Naive thymus-derived CD8-positive, alpha-beta T cell (primary cell): Measurements from ENCODE around the gene PKIB. TPM values are rescaled to one million over a fixed set of nuclear protein-coding genes. Genes with fewer than 3 reads are reported as not detected.
"Not testable (repeated sequence)": the region's sequence is repeated elsewhere in the genome, so short reads cannot be mapped to it uniquely, and the experiment has no call there.

ENCODE experiments used
- ATAC-seq, 2 donors: fragments of 150-1000 bp; cut with Tn5 transposase in 1 of 2; sonication (Bioruptor Pico), chemical (Tn5 transposase) in 1 of 2; 1 replicate in 1 of 2; 2 replicates in 1 of 2; pipeline ENCODE4 v1.10.0; 2021; ENCODE audit warnings: mild to moderate bottlenecking in 2 of 2, moderate library complexity in 2 of 2
- POLR2A ChIA-PET: fragments of 350-600 bp; sonication (Branson Sonifier 250); formaldehyde crosslinking; loops from one replicate; lab custom pipeline; 2021; ENCODE audit warnings: antibody characterized with exemption; lab: Charles Lee
- DNase-seq, 10 donors: peaks; one replicate each; pipeline versions ENCODE4 v3.0.0 to v3.0.0-alpha.2; 2020 to 2022
- H3K27ac Mint-ChIP-seq, 10 donors: one replicate each; pipeline ENCODE4 v1.8.0; 2020 to 2022; ENCODE audit warnings: mild to moderate bottlenecking in 10 of 10, mixed read lengths in 10 of 10, moderate library complexity in 4 of 10, inconsistent platforms in 1 of 10
- H3K27me3 Mint-ChIP-seq, 5 donors: one replicate each; pipeline ENCODE4 v1.8.0; 2021 to 2022; ENCODE audit warnings: mixed read lengths in 5 of 5
- H3K36me3 Mint-ChIP-seq, 3 donors: one replicate each; pipeline ENCODE4 v1.8.0; 2020 to 2022; ENCODE audit warnings: mixed read lengths in 3 of 3, mild to moderate bottlenecking in 2 of 3, inconsistent platforms in 1 of 3
- H3K4me1 Mint-ChIP-seq, 4 donors: one replicate each; pipeline ENCODE4 v1.8.0; 2021 to 2022; ENCODE audit warnings: mixed read lengths in 4 of 4
- H3K4me3 Mint-ChIP-seq, 10 donors: one replicate each; pipeline ENCODE4 v1.8.0; 2020 to 2022; ENCODE audit warnings: mild to moderate bottlenecking in 10 of 10, mixed read lengths in 10 of 10, moderate library complexity in 6 of 10, inconsistent platforms in 1 of 10
- H3K9me3 Mint-ChIP-seq, 9 donors: one replicate each; pipeline ENCODE4 v1.8.0; 2020 to 2022; ENCODE audit warnings: mixed read lengths in 9 of 9, mild to moderate bottlenecking in 3 of 9, inconsistent platforms in 1 of 9, moderate library complexity in 1 of 9
- polyA plus RNA-seq, 3 donors: library from polyadenylated mRNA; unstranded; fragments of 300-500 nt; fragmentation: Illumina TruSeq; gene quantifications; one replicate each; pipeline ENCODE4 v1.2.3, GENCODE V29; 2021
- total RNA-seq, 8 experiments: library from RNA in 2 of 8; stranded (reverse) in 2 of 8; gene quantifications; one replicate each; pipeline ENCODE4 v1.2.3 and lab custom pipeline; 2021 to 2026

PKIB gene
- total and polyA plus RNA-seq, 5 experiments from 2014 or later, result 0.45 to 0.82 (median 0.75) TPM

DNA sequence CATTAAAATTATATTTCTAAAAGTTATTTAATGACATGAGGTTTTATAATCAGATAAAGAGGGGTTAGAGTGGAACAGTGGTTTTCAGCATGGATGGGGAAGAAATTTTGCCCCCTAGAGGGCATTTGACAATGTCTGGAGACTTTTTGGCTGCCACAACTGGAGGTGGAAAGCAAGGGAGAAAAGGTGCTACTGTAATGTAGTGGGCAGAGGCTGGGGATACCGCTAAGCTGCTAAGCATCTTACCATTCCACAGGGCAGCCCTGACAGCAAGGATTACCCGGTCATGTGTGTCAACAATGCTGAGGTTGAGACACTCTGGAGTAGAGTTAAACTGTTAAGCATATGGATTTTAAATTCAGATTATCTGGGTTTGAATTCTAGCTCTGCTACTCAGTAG, 116.4 kb downstream of the PKIB start:
- POLR2A ChIA-PET, result no interaction called here
- H3K4me3 Mint-ChIP-seq, result no peak overlapping the region
- H3K36me3 Mint-ChIP-seq, result no peaks in the 10 kb centered on the region
- peaks cover 0 to 5% (median 4%) of the 10 kb centered on the region in 5 donors for H3K27me3 Mint-ChIP-seq
- H3K27ac Mint-ChIP-seq, result no peak overlapping the region
- DNase-seq, result no peak
- no peaks in the 10 kb centered on the region for H3K4me1 Mint-ChIP-seq
- no peaks in the 10 kb centered on the region for H3K9me3 Mint-ChIP-seq
- no peak for ATAC-seq

DNA sequence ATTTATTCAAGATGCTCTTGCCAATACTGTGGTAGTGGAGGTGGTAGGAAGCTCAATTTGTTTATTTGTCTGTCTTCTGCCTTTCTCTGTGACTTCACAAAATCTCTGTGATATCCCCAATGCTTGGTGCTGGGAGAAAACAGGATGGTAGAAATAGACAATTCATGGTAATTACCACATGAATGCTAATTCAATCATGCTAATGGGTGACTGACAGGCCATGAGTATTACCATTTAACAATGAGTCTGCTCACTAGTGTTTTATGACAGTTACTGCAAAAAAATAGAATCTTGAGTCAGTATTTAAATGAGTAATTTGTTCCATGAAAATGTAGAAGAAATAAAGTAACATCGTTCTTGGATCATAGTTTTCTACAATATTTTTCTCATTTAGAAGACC, 117.0 kb downstream of the PKIB start:
- no peak for DNase-seq
- H3K4me1 Mint-ChIP-seq, result no peaks in the 10 kb centered on the region
- H3K9me3 Mint-ChIP-seq, result no peaks in the 10 kb centered on the region
- H3K4me3 Mint-ChIP-seq, result no peak overlapping the region
- POLR2A ChIA-PET, result no interaction called here
- no peaks in the 10 kb centered on the region for H3K36me3 Mint-ChIP-seq
- H3K27me3 Mint-ChIP-seq, result peaks cover 0 to 5% (median 4%) of the 10 kb centered on the region in 5 donors
- no peak for ATAC-seq
- no peak overlapping the region for H3K27ac Mint-ChIP-seq

DNA sequence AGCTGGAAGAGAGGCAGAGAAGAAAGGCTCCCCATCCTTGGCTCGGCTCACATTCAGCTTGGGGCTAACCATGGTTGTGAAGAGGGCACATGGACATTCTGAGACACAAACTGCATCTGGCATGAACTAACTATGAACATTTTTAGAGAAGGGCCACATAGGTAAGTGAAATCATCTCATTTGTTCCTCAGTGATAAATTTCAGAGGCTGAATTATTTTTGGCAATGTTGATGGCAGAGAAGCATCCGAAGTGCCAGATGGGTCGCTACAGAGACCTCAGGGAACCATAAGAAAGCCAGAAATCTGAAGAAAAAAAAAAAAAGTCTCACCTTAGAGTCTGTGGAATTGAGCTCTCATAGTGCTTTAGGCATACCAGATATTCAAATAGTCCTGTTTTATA, 120.1 kb downstream of the PKIB start:
- no peak for ATAC-seq
- no peaks in the 10 kb centered on the region for H3K36me3 Mint-ChIP-seq
- H3K4me3 Mint-ChIP-seq, result no peak overlapping the region
- peaks cover 0 to 13% (median 7%) of the 10 kb centered on the region in 5 donors for H3K27me3 Mint-ChIP-seq
- no peak for DNase-seq
- H3K27ac Mint-ChIP-seq, result no peak overlapping the region
- H3K9me3 Mint-ChIP-seq, result no peaks in the 10 kb centered on the region
- no peaks in the 10 kb centered on the region for H3K4me1 Mint-ChIP-seq
- POLR2A ChIA-PET, result no interaction called here

DNA sequence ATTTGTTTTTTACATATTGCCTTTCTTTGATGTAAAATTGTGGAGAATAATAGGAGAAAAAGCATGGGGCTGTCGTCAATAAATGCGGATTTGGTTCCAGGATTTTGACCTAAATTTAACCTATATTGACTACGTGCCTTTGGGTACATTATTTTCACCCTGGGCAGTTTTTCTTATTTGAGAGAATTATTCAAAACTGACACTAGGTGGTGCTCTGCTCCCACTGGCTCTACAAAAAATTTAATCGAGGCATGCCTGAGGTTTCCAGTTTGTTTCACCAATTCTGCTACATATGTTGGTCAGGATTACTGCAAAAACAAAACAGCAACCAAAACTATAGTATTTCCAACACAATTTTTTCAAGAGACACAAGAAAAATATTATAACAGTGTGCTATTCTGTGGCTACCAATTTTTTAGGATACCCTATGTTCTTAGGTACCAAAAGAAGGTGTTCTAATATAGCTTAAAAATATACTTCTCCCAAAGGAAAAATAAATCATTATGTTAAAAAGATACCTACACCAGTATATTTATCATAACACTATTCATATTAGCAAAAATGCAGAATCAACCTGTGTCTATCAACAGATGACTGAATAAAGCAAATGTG, 120.7 kb downstream of the PKIB start:
- Mint-ChIP-seq H3K4me3 (no peak overlapping the region), H3K4me1 (no peaks in the 10 kb centered on the region), H3K27me3 (peaks cover 0 to 13% (median 7%) of the 10 kb centered on the region in 5 donors), H3K27ac (no peak overlapping the region), H3K9me3 (no peaks in the 10 kb centered on the region), H3K36me3 (no peaks in the 10 kb centered on the region)
- DNase-seq (peak in 3 of 10 donors; percentile 26 to 47 (median 47)), ATAC-seq (no peak)
- POLR2A ChIA-PET, result no interaction called here

DNA sequence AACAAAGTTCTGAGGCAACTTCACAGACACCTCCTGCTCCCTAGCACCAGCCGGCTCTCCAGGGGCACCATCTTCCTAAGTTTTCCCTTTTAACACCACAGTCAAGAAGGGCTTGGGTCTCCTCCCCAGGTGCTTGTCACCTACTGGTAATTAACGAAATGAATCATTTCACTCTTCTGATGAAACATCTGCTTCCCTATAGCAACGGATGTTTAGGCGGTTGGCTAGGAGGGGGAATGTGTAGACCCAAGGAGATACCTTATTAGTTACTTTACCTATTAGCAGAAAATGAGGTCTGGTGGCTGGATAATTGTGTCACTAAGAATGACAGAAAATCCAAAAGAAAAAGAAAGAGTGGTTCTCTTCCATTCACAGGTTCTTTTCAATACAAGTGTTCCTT, 123.1 kb downstream of the PKIB start:
- DNase-seq (no peak), ATAC-seq (no peak)
- no peaks in the 10 kb centered on the region for H3K9me3 Mint-ChIP-seq
- H3K36me3 Mint-ChIP-seq, result no peaks in the 10 kb centered on the region
- POLR2A ChIA-PET, result no interaction called here
- no peak overlapping the region for H3K27ac Mint-ChIP-seq
- no peak overlapping the region for H3K4me3 Mint-ChIP-seq
- H3K4me1 Mint-ChIP-seq, result no peaks in the 10 kb centered on the region
- H3K27me3 Mint-ChIP-seq, result peaks cover 0 to 13% (median 5%) of the 10 kb centered on the region in 5 donors

DNA sequence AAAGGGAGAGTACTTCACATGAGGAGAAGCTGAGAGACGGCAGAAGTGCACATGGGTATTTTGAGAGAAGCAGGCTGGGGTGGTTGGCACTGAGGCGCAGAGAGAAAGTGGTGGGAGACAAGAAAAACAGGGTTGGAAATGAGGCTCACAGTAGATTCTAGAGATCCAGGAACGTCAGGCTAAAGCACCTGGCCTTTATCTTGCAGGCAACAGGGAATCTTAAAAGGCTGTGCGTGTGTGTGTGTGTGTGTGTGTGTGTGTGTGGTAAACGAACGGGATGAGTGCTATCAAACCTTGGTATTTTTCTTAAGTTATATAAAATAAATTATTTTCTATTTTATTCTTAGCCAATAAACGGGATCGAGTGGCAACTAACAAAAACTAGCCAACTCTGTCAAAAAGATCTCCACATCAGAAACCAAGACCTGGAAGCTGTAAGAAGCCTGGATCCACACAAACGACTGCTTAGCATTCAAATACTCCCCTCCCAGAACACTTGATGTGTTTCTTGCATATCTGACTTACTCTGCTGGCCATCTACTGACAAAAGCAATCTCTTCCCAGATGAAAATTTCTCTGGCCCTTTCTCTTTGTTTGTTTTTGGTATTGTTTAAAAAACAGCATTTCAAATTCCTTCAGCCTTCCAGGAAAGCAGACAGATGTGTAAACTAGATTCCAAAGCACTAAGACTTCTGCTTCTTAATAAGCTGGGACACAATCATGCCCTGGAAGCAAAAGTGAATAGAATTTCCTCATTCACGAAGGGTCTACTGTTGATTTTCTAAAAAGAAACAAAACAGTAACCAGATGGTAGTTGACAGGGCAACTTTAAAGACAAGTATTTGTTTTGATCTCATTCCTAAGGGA, 124.6 kb downstream of the PKIB start:
- ATAC-seq (no peak), DNase-seq (no peak)
- Mint-ChIP-seq H3K27me3 (peaks cover 0 to 13% (median 5%) of the 10 kb centered on the region in 5 donors), H3K4me3 (no peak overlapping the region), H3K4me1 (no peaks in the 10 kb centered on the region), H3K36me3 (no peaks in the 10 kb centered on the region), H3K27ac (no peak overlapping the region), H3K9me3 (no peaks in the 10 kb centered on the region)
- POLR2A ChIA-PET, result no interaction called here

DNA sequence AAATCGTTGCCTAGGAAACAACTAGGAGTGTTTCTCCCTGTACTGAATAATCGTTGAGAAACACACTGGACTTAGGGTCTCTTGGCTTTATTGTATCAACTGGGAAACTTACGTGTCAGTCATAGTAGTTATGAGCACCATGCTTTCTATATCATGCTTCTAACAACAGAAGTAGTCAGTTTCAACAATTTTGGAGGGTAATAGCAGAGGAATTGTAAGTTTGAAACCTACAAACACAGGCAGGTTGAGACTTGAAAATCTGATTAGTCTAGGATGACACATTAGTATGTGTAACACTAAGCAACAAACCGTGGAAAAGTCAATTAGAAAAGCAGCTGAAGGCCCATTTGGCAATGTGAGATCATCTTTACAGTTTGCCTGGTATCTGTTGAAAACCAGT, 125.4 kb downstream of the PKIB start:
- ATAC-seq (no peak), DNase-seq (no peak)
- peaks cover 0 to 8% (median 5%) of the 10 kb centered on the region in 5 donors for H3K27me3 Mint-ChIP-seq
- no peak overlapping the region for H3K27ac Mint-ChIP-seq
- H3K36me3 Mint-ChIP-seq, result no peaks in the 10 kb centered on the region
- POLR2A ChIA-PET, result no interaction called here
- H3K9me3 Mint-ChIP-seq, result no peaks in the 10 kb centered on the region
- H3K4me3 Mint-ChIP-seq, result no peak overlapping the region
- no peaks in the 10 kb centered on the region for H3K4me1 Mint-ChIP-seq

DNA sequence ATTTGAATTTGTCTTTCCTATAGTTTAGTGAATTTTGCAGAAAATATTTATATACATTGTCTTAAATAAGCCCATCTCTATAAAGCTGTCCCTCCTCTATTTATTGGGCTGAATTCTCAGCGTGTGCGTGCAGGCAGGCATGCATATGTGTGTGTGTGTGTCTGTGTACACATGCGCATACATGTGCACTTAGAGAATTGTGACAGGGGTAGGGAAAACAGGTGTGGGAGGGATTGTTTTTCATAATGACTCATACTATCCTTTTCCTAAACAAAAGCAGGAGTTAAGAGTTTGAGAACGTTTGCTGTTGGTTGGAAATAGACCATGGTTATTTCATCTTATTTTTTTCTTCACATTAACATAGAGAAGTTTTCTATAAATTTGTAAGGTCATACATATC, 126.0 kb downstream of the PKIB start:
- ATAC-seq, result no peak
- Mint-ChIP-seq H3K4me1 (no peaks in the 10 kb centered on the region), H3K4me3 (no peak overlapping the region), H3K27ac (peak overlapping the region in 1 of 10 donors; percentile 10), H3K36me3 (no peaks in the 10 kb centered on the region), H3K9me3 (no peaks in the 10 kb centered on the region), H3K27me3 (peaks cover 0 to 8% (median 5%) of the 10 kb centered on the region in 5 donors)
- POLR2A ChIA-PET, result no interaction called here
- DNase-seq, result no peak

DNA sequence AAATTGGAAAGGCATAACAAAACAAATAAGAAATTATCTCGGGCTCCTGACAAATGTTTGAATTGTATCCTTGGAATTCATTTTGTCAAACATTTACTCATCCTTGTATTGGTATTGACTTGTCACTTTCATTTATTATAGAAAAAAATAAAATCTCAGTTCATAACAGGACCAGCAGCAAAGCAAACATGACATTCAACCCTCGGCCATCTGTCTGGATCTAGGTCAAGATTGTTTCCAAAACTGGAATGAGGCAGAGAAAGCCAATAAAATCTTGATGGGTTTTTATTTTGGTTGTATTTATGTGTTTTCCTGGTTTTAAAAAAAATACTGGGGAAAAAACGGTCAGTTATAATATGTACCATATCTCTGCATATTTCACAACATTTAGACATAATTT, 126.4 kb downstream of the PKIB start:
- POLR2A ChIA-PET, result no interaction called here
- DNase-seq (no peak), ATAC-seq (no peak)
- no peaks in the 10 kb centered on the region for H3K36me3 Mint-ChIP-seq
- H3K4me1 Mint-ChIP-seq, result no peaks in the 10 kb centered on the region
- H3K4me3 Mint-ChIP-seq, result no peak overlapping the region
- no peak overlapping the region for H3K27ac Mint-ChIP-seq
- peaks cover 0 to 10% (median 5%) of the 10 kb centered on the region in 5 donors for H3K27me3 Mint-ChIP-seq
- no peaks in the 10 kb centered on the region for H3K9me3 Mint-ChIP-seq

DNA sequence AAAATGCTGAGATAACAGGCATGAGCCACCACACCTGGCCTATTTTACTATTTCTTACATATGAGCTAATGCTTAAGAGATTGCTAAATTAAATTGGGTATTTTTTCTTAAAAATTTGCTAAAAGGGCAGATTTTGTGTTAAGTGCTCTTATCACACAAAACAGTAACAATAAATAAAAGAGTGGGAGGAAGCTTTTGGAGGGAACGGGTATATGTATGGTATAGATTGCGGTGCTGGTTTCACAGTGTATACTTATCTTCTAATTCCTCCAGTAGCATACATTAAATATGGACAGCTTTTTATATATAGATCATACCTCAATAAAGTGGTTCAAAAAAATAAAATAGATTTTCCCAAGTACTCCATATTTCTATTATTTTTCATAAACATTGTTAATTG, 129.9 kb downstream of the PKIB start:
- no peaks in the 10 kb centered on the region for H3K36me3 Mint-ChIP-seq
- no peaks in the 10 kb centered on the region for H3K4me1 Mint-ChIP-seq
- no peak overlapping the region for H3K4me3 Mint-ChIP-seq
- no peaks in the 10 kb centered on the region for H3K9me3 Mint-ChIP-seq
- no peak overlapping the region for H3K27ac Mint-ChIP-seq
- DNase-seq, result no peak
- H3K27me3 Mint-ChIP-seq, result peaks cover 0 to 5% (median 2%) of the 10 kb centered on the region in 5 donors
- POLR2A ChIA-PET, result no interaction called here
- ATAC-seq, result no peak

DNA sequence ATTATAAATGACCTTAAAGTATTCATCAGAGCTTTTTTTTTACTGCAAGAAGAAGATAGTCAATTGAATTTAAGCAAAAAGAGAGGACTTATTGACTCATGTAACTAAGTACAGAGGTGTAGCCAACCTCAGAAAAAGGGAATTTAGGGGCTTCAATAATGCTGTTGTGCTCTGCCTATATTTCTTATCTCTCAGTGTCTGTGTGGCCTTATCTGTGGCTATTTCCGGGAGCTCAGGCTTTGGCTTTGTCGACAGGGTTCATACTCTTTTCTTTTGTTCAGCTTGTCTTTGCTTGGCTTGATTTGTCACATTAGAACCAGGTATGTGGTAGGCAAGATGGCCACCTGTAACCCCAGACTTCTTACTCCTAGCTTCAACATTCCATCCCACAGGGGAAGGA, 130.7 kb downstream of the PKIB start:
- ATAC-seq (no peak), DNase-seq (no peak)
- no peak overlapping the region for H3K4me3 Mint-ChIP-seq
- H3K9me3 Mint-ChIP-seq, result no peaks in the 10 kb centered on the region
- POLR2A ChIA-PET, result no interaction called here
- peaks cover 0 to 5% (median 0%) of the 10 kb centered on the region in 5 donors for H3K27me3 Mint-ChIP-seq
- no peak overlapping the region for H3K27ac Mint-ChIP-seq
- H3K36me3 Mint-ChIP-seq, result no peaks in the 10 kb centered on the region
- H3K4me1 Mint-ChIP-seq, result no peaks in the 10 kb centered on the region

DNA sequence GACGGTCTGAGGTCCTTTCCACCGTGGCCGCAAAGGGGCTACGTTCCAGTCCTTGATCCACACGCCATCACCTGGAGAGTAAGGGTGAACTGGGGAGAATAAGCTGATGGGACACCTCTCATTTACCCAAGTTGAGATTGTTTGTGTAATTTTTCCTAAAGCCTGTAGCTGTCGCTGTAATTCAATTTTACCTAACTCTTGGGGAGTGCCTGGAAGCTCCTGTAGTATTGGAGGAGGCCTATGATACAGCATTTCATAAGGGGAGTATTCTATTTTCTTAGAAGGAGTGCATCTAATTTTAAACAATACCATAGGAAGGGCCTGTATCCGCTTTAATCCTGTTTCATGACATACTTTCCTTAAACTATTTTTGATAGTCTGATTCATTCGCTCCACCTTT, 134.0 kb downstream of the PKIB start:
- ATAC-seq, H3K36me3 Mint-ChIP-seq, DNase-seq, POLR2A ChIA-PET, H3K4me1 Mint-ChIP-seq, H3K9me3 Mint-ChIP-seq, H3K4me3 Mint-ChIP-seq, H3K27me3 Mint-ChIP-seq, H3K27ac Mint-ChIP-seq: not testable (repeated sequence)

DNA sequence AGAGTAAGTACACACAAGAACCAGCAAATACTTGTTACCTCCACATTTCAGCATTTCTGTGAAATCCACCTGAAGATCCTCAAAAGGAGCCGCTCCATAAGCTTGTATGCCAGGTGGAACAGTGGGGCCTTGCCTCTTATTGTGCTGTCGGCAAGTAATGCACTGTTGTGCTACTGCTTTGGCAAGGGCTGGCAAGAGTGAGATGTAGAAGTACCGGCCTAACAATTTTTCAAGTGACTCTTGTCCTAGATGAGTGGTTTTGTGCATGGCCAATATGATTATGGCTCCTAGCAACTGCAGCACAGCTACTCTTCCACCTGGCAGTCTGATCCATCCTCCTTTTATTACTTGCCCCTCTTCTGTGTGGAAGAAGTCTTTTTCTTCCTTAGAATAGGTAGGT, 134.7 kb downstream of the PKIB start:
- H3K27me3 Mint-ChIP-seq, H3K27ac Mint-ChIP-seq, ATAC-seq, POLR2A ChIA-PET, H3K4me3 Mint-ChIP-seq, H3K4me1 Mint-ChIP-seq, H3K9me3 Mint-ChIP-seq, H3K36me3 Mint-ChIP-seq, DNase-seq: not testable (repeated sequence)
